Endothelial cell of umbilical vein (primary cell): ENCODE measurements around the gene PRKCZ. TPM values are rescaled to one million over a fixed set of nuclear protein-coding genes. Genes with fewer than 3 reads are reported as not detected.

ENCODE experiments used
- BruUV-seq: library from RNA; stranded (reverse); fragments of 400-500 nt; replicated peaks from 2 replicates; lab custom pipeline; 2021; lab: Mats Ljungman, UMichigan
- CTCF ChIA-PET: fragments of 300-600, 350-600 bp; sonication (Branson Sonifier 250); formaldehyde crosslinking; loops from one replicate; lab custom pipeline; 2021; ENCODE audit warnings: antibody characterized with exemption, inconsistent platforms; lab: Charles Lee
- POLR2A ChIA-PET: fragments of 300-600, 350-600 bp; sonication (Branson Sonifier 250); formaldehyde crosslinking; loops from one replicate; lab custom pipeline; 2021; ENCODE audit warnings: antibody characterized with exemption, inconsistent platforms; lab: Charles Lee
- DNase-seq: peaks from one replicate; pipeline ENCODE4 v3.0.0-alpha.2; 2011; ENCODE audit warnings: low read depth, low spot score
- FAIRE-seq: peaks from 2 replicates; lab custom pipeline; 2011; peaks lifted over from hg19 to GRCh38; lab: Jason Lieb, UNC
- H2AFZ ChIP-seq: 2 replicates; pipeline ENCODE4 v1.6.0; 2012; ENCODE audit warnings: low read depth, low read length, control low read depth, inconsistent platforms
- H3K27ac ChIP-seq: 2 replicates; pipeline ENCODE4 v1.5.1; 2011; ENCODE audit warnings: low read depth, mild to moderate bottlenecking, control low read depth, low read length, moderate library complexity; ENCODE audit not compliant: insufficient read depth
- H3K27me3 ChIP-seq, 2 experiments: 2 replicates each; pipeline versions ENCODE4 v1.6.0 to v1.6.1; 2011; ENCODE audit warnings: low read length in 2 of 2, mixed read lengths in 1 of 2; ENCODE audit not compliant: control insufficient read depth in 2 of 2, insufficient read depth in 2 of 2
- H3K36me3 ChIP-seq, 2 experiments: 2 replicates in 1 of 2; 3 replicates in 1 of 2; pipeline ENCODE4 v1.5.1; 2011; ENCODE audit warnings: low read length in 2 of 2, mild to moderate bottlenecking in 1 of 2, moderate library complexity in 1 of 2; ENCODE audit not compliant: control insufficient read depth in 2 of 2, insufficient read depth in 2 of 2; ENCODE audit errors: extremely low read depth in 1 of 2
- H3K4me1 ChIP-seq: 3 replicates; pipeline ENCODE4 v1.5.1; 2011; ENCODE audit warnings: mild to moderate bottlenecking, low read length; ENCODE audit not compliant: control insufficient read depth, insufficient read depth; ENCODE audit errors: extremely low read depth
- H3K4me2 ChIP-seq: 2 replicates; pipeline ENCODE4 v1.6.1; 2011; ENCODE audit warnings: low read length, control low read depth, mixed read lengths; ENCODE audit not compliant: insufficient read depth
- H3K4me3 ChIP-seq, 3 experiments: fragments of 200-600 bp in 1 of 3; sonication (generic), shearing (Covaris generic) in 1 of 3; replicated peaks in 1 of 3; 2 replicates each; pipeline ENCODE4 v1.5.1; 2011 to 2016; ENCODE audit warnings: control low read depth in 3 of 3, low read length in 3 of 3, mild to moderate bottlenecking in 2 of 3, inconsistent platforms in 1 of 3, low read depth in 1 of 3, moderate library complexity in 1 of 3; ENCODE audit not compliant: insufficient read depth in 1 of 3
- H3K79me2 ChIP-seq: 2 replicates; pipeline ENCODE4 v1.6.0; 2012; ENCODE audit warnings: low read length, inconsistent platforms; ENCODE audit not compliant: control insufficient read depth, insufficient read depth
- H3K9ac ChIP-seq: replicated peaks from 2 replicates; pipeline ENCODE3; 2011; ENCODE audit warnings: low read length, control low read depth; ENCODE audit not compliant: insufficient read depth; ENCODE audit errors: extremely low read depth
- H3K9me1 ChIP-seq: replicated peaks from 3 replicates; pipeline ENCODE4 v1.6.0; 2011; ENCODE audit warnings: mild to moderate bottlenecking, low read length; ENCODE audit not compliant: control insufficient read depth, insufficient read depth; ENCODE audit errors: extremely low read depth
- H3K9me3 ChIP-seq: replicated peaks from 2 replicates; pipeline ENCODE4 v1.5.1; 2012; ENCODE audit warnings: low read length, inconsistent platforms; ENCODE audit not compliant: control insufficient read depth, insufficient read depth
- H4K20me1 ChIP-seq: replicated peaks from 2 replicates; pipeline ENCODE3; 2011; ENCODE audit warnings: mild to moderate bottlenecking, low read length; ENCODE audit not compliant: control insufficient read depth, insufficient read depth; ENCODE audit errors: extremely low read depth
- CTCF ChIP-seq, 2 donors: IDR thresholded peaks; 1 replicate in 1 of 2; 2 replicates in 1 of 2; pipeline ENCODE4 v1.5.1; 2011; ENCODE audit warnings: low read length in 2 of 2, mild to moderate bottlenecking in 2 of 2, moderate library complexity in 2 of 2, control low read depth in 1 of 2, inconsistent platforms in 1 of 2, low read depth in 1 of 2; ENCODE audit not compliant: insufficient read depth in 1 of 2; ENCODE audit errors: extremely low read depth in 1 of 2
- EZH2 ChIP-seq: IDR thresholded peaks from 2 replicates; pipeline ENCODE4 v1.6.1; 2012; ENCODE audit warnings: borderline replicate concordance, low read depth, mild to moderate bottlenecking, moderate library complexity, low read length, inconsistent platforms; ENCODE audit not compliant: severe bottlenecking
- FOS ChIP-seq: IDR thresholded peaks from 2 replicates; pipeline ENCODE4 v1.6.1; 2011; ENCODE audit warnings: mild to moderate bottlenecking, low read length, moderate library complexity, borderline replicate concordance; ENCODE audit not compliant: insufficient read depth
- GATA2 ChIP-seq: IDR thresholded peaks from 2 replicates; pipeline ENCODE4 v1.7.0; 2011; ENCODE audit warnings: low read depth, mild to moderate bottlenecking, moderate library complexity, mixed read lengths, low read length; ENCODE audit not compliant: insufficient read length, insufficient read depth
- JUN ChIP-seq: IDR thresholded peaks from 2 replicates; pipeline ENCODE4 v1.6.1; 2011; ENCODE audit warnings: borderline replicate concordance, low read depth; ENCODE audit not compliant: insufficient read length, insufficient read depth
- MYC ChIP-seq: IDR thresholded peaks from one replicate; pipeline ENCODE4 v1.6.1; 2011; ENCODE audit warnings: mild to moderate bottlenecking, low read depth, low read length
- POLR2A ChIP-seq: IDR thresholded peaks from 2 replicates; pipeline ENCODE4 v1.6.1; 2012; ENCODE audit warnings: low read depth, mild to moderate bottlenecking, control low read depth, low read length
- POLR2AphosphoS5 ChIP-seq: IDR thresholded peaks from 2 replicates; pipeline ENCODE4 v1.6.1; 2012; ENCODE audit warnings: low read depth, mild to moderate bottlenecking, control low read depth, low read length, moderate library complexity; ENCODE audit not compliant: insufficient read depth
- dilution Hi-C: fragments of 300-500 bp; cut with MboI; formaldehyde crosslinking; loops from one replicate; pipeline ENCODE4 v1.15.0; 2019; ENCODE audit warnings: low sequenced_read_pairs; ENCODE audit not compliant: extremely low pct_ligation_motif_present
- intact Hi-C: fragments of 100-400 bp; cut with micrococcal nuclease; formaldehyde crosslinking; loops from one replicate; pipeline ENCODE4 v1.10.0; 2022
- polyA plus RNA-seq, 4 experiments: library from polyadenylated mRNA; depleted of rRNA in 3 of 4; stranded (reverse) in 3 of 4; unstranded in 1 of 4; fragments of >200 nt; gene quantifications; 2 replicates each; pipeline versions ENCODE4 v1.2.1 to v1.2.3, GENCODE V29; 2011 to 2012; ENCODE audit warnings: missing spikeins in 1 of 4
- total RNA-seq: library from RNA; stranded (reverse); gene quantifications from 2 replicates; pipeline ENCODE4 v1.2.3, GENCODE V29; 2021
- TF ChIP-seq, protein P1 (sequence below): IDR thresholded peaks from 2 replicates; pipeline ENCODE4 v1.6.1; 2011; ENCODE audit not compliant: insufficient read depth, insufficient read length

PRKCZ gene
- total and polyA plus RNA-seq, 2 donors (not counting 3 experiments of a cell fraction or from before 2014, with no cell fraction given), result 0.22 to 1.7 TPM

- Histone ChIP-seq H3K4me2 (peak overlapping the region; percentile 61), H3K4me1 (peaks cover 20% of the 10 kb centered on the region), H3K9ac (peak overlapping the region; percentile 99), H2AFZ (peak overlapping the region; percentile 59), H3K27me3 (no peaks in the 10 kb centered on the region), H3K4me3 (peak overlapping the region in 2 of 3 experiments; percentile 63 to 95), H4K20me1 (no peaks in the 10 kb centered on the region), H3K9me3 (no peaks in the 10 kb centered on the region), H3K9me1 (no peaks in the 10 kb centered on the region), H3K36me3 (no peaks in the 10 kb centered on the region), H3K27ac (peak overlapping the region; percentile 98), H3K79me2 (peaks cover 42% of the 10 kb centered on the region)
- TF ChIP-seq MYC, result no peak
- TF ChIP-seq POLR2A, result peak; percentile 16
- ChIA-PET CTCF (interaction anchor here (1.0 to 3.4 kb wide), 6 partner anchors 20 to 154 kb away, joined by 3 to 34 read pairs (median 7); partner anchors contain the start of gene FAAP20), POLR2A (interaction anchor here (0.5 to 1.5 kb wide), 13 partner anchors 14 to 164 kb away, joined by 3 to 17 read pairs (median 5); partner anchors contain the start of genes MORN1 and RER1)
- intact Hi-C loops, result loop anchor here (1.0 kb wide), 3 partner anchors 15 to 32 kb away; no protein-coding TSS in a partner anchor
- DNase-seq (peak; percentile 92), FAIRE-seq (peak; percentile 97)
- TSS peak; percentile 69 for BruUV-seq
- dilution Hi-C loops, result no loop called here
These were observed 177.3 kb downstream of the PRKCZ start for GRCh38 chr1:2227346-2228156.

DNA sequence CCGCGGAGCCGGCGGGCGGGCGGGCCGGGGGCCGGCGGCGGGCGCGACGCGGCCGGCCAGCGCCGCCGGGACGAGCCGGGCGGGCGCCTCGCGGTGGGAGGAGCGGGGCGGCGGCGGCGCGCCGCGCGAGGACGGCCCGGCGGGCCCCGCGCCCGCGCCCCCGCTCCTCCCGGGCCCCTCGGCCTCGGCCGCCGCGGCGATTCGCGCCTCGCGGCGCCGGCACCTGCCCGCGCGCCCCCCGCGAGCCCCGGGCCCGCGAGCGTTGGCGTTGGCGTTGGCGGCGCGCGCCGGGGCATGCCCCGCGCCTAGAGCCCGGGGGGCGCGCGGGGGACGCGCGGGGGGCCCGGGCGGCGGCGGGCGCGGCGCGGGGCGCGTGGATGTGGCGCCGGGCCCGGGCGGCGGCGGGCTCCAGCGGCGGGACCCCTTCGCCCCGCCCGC lies 178.0 kb downstream of the PRKCZ start, which contains the start of gene SKI:
TSS of gene SKI (plus strand) at position 163 of the 438 bp plus-strand sequence. CDS start 448 bp downstream, outside the sequence.
- Histone ChIP-seq H3K27me3 (no peaks in the 10 kb centered on the region), H3K9me3 (no peaks in the 10 kb centered on the region), H3K4me3 (peak within 1 kb of the TSS; percentile 64 to 95 (median 66)), H3K9me1 (no peaks in the 10 kb centered on the region), H3K4me2 (peak within 1 kb of the TSS; percentile 66), H3K4me1 (peaks cover 26% of the 10 kb centered on the region), H2AFZ (peak within 1 kb of the TSS; percentile 59), H4K20me1 (no peaks in the 10 kb centered on the region), H3K36me3 (no peaks in the 10 kb centered on the region), H3K79me2 (peaks cover 48% of the 10 kb centered on the region), H3K27ac (peak within 1 kb of the TSS; percentile 98), H3K9ac (peak within 1 kb of the TSS; percentile 99)
- DNase-seq, result no peak
- POLR2A ChIA-PET, result interaction anchor here (1.0 to 1.5 kb wide), 3 partner anchors 16 to 84 kb away, joined by 3 to 12 read pairs (median 5); no protein-coding TSS in a partner anchor
- dilution Hi-C loops (no loop called here), intact Hi-C loops (no loop called here)
- no peak for FAIRE-seq
- TF ChIP-seq JUN (no peak), POLR2A (no peak), GATA2 (no peak), POLR2AphosphoS5 (no peak), MYC (no peak), CTCF (IDR thresholded peaks at IDR 0.05; ENCODE audit: extremely low read depth in 1 of 2, insufficient read depth in 1 of 2, low read depth in 1 of 2, low read length in 2 of 2) (no peak), FOS (no peak), EZH2 (no peak)
- TF ChIP-seq, protein P1, sequence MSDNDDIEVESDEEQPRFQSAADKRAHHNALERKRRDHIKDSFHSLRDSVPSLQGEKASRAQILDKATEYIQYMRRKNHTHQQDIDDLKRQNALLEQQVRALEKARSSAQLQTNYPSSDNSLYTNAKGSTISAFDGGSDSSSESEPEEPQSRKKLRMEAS, result no peak
- CTCF ChIA-PET, result interaction anchor here (1.0 to 3.4 kb wide), 7 partner anchors 21 to 154 kb away, joined by 3 to 34 read pairs (median 9); partner anchors contain the start of gene FAAP20
- no TSS peak for BruUV-seq
